Peyer's patch (tissue), 4 donors: Measurements from ENCODE around the gene CELSR3. TPM values are rescaled to one million over a fixed set of nuclear protein-coding genes. Genes with fewer than 3 reads are reported as not detected.

Experiments used
- DNase-seq, 3 donors: peaks; one replicate each; pipeline ENCODE4 v3.0.0-alpha.2; 2017 to 2019
- H3K27ac ChIP-seq, 4 donors: fragments of 200-600 bp; sonication (generic); one replicate each; pipeline ENCODE4 v1.5.1; 2016 to 2019
- H3K27me3 ChIP-seq, 2 donors: fragments of 200-600 bp; sonication (generic); one replicate each; pipeline ENCODE4 v1.5.1; 2019
- H3K36me3 ChIP-seq, 3 donors: fragments of 200-600 bp; sonication (generic); one replicate each; pipeline ENCODE4 v1.5.1; 2016 to 2019
- H3K4me1 ChIP-seq, 4 donors: fragments of 200-600 bp; sonication (generic); one replicate each; pipeline ENCODE4 v1.5.1; 2016 to 2019
- H3K4me3 ChIP-seq, 4 donors: fragments of 200-600 bp; sonication (generic); 1 replicate in 3 of 4; 2 replicates in 1 of 4; pipeline ENCODE4 v1.5.1; 2016 to 2019; ENCODE audit warnings: mild to moderate bottlenecking in 1 of 4
- H3K9me3 ChIP-seq, 4 donors: fragments of 200-600 bp; sonication (generic); one replicate each; pipeline ENCODE4 v1.5.1; 2016 to 2019; ENCODE audit warnings: mild to moderate bottlenecking in 1 of 4
- CTCF ChIP-seq, 6 experiments: fragments of 450-650 bp in 4 of 6; fragments of 200-600 bp in 2 of 6; sonication (generic) in 1 of 6; IDR thresholded peaks; one replicate each; pipeline ENCODE4 v1.5.1; 2017 to 2019; ENCODE audit warnings: antibody characterized with exemption in 6 of 6, mild to moderate bottlenecking in 3 of 6, moderate library complexity in 1 of 6
- POLR2A ChIP-seq, 2 donors: fragments of 450-650 bp; IDR thresholded peaks; one replicate each; pipeline ENCODE4 v1.5.1; 2017; ENCODE audit warnings: antibody characterized with exemption in 2 of 2, mild to moderate bottlenecking in 2 of 2, moderate library complexity in 2 of 2
- total RNA-seq, 4 donors: library from RNA; depleted of rRNA; stranded (reverse); fragments of >200 nt; gene quantifications; one replicate each; pipeline ENCODE4 v1.1.0, GENCODE V29; 2016

The CELSR3 gene
- total RNA-seq, 4 donors from 2014 or later, result 2.3 to 5.0 (median 2.9) TPM

GRCh38 chr3:48601622-48601994 is 61.1 kb downstream of the CELSR3 start:
- no peak for DNase-seq
- no peak overlapping the region for H3K27ac ChIP-seq
- TF ChIP-seq POLR2A (IDR thresholded peaks at IDR 0.05), result no peak
- no peak for TF ChIP-seq CTCF (IDR thresholded peaks at IDR 0.05)
- peaks cover 0 to 10% (median 0%) of the 10 kb centered on the region in 4 donors for H3K4me1 ChIP-seq
- H3K36me3 ChIP-seq, result peaks cover 0 to 80% (median 0%) of the 10 kb centered on the region in 3 donors
- H3K4me3 ChIP-seq, result no peak overlapping the region
- no peaks in the 10 kb centered on the region for H3K9me3 ChIP-seq
- no peaks in the 10 kb centered on the region for H3K27me3 ChIP-seq

GRCh38 chr3:48600711-48601621 is 61.7 kb downstream of the CELSR3 start:
- H3K27ac ChIP-seq, result no peak overlapping the region
- H3K36me3 ChIP-seq, result peaks cover 0 to 73% (median 0%) of the 10 kb centered on the region in 3 donors

GRCh38 chr3:48599509-48600285 is 63.0 kb downstream of the CELSR3 start:
- peaks cover 0 to 23% (median 2%) of the 10 kb centered on the region in 4 donors for H3K4me1 ChIP-seq
- DNase-seq, result no peak
- H3K27ac ChIP-seq, result peak overlapping the region; percentile 62 to 87 (median 72)
- peaks cover 0 to 61% (median 0%) of the 10 kb centered on the region in 3 donors for H3K36me3 ChIP-seq
- H3K9me3 ChIP-seq, result no peaks in the 10 kb centered on the region
- H3K27me3 ChIP-seq, result no peaks in the 10 kb centered on the region
- TF ChIP-seq POLR2A (IDR thresholded peaks at IDR 0.05), result no peak
- TF ChIP-seq CTCF (IDR thresholded peaks at IDR 0.05), result no peak
- H3K4me3 ChIP-seq, result no peak overlapping the region

More at GRCh38 chr3:48600711-48601621, 61.7 kb downstream of the CELSR3 start:
- H3K4me1 ChIP-seq, result peaks cover 0 to 11% (median 0%) of the 10 kb centered on the region in 4 donors
- TF ChIP-seq CTCF (IDR thresholded peaks at IDR 0.05), result no peak
- TF ChIP-seq POLR2A (IDR thresholded peaks at IDR 0.05), result no peak
- H3K4me3 ChIP-seq, result no peak overlapping the region
- no peaks in the 10 kb centered on the region for H3K27me3 ChIP-seq
- DNase-seq, result no peak
- H3K9me3 ChIP-seq, result no peaks in the 10 kb centered on the region

GRCh38 chr3:48599077-48599501 is 63.6 kb downstream of the CELSR3 start:
- H3K9me3 ChIP-seq, result no peaks in the 10 kb centered on the region
- TF ChIP-seq POLR2A (IDR thresholded peaks at IDR 0.05), result no peak
- no peak for TF ChIP-seq CTCF (IDR thresholded peaks at IDR 0.05)
- H3K36me3 ChIP-seq, result peaks cover 0 to 55% (median 0%) of the 10 kb centered on the region in 3 donors
- H3K4me3 ChIP-seq, result no peak overlapping the region
- no peaks in the 10 kb centered on the region for H3K27me3 ChIP-seq
- DNase-seq, result no peak
- H3K27ac ChIP-seq, result peak overlapping the region; percentile 62 to 87 (median 72)
- peaks cover 0 to 29% (median 3%) of the 10 kb centered on the region in 4 donors for H3K4me1 ChIP-seq

- peaks cover 0 to 49% (median 0%) of the 10 kb centered on the region in 3 donors for H3K36me3 ChIP-seq
- DNase-seq, result peak in 1 of 3 donors; percentile 53
- no peaks in the 10 kb centered on the region for H3K9me3 ChIP-seq
- H3K27me3 ChIP-seq, result no peaks in the 10 kb centered on the region
- no peak overlapping the region for H3K4me3 ChIP-seq
- peaks cover 0 to 30% (median 3%) of the 10 kb centered on the region in 4 donors for H3K4me1 ChIP-seq
- TF ChIP-seq POLR2A (IDR thresholded peaks at IDR 0.05) (no peak), CTCF (IDR thresholded peaks at IDR 0.05) (no peak)
- H3K27ac ChIP-seq, result peak overlapping the region; percentile 62 to 87 (median 72)
Measured at GRCh38 chr3:48598323-48599076, 64.2 kb downstream of the CELSR3 start.
